ENCODE results near the gene IGSF6.
"Not testable (repeated sequence)": the region's sequence is repeated elsewhere in the genome, so short reads cannot be mapped to it uniquely, and the experiment has no call there.

The IGSF6 gene

GRCh38 chr16:21653571-21653970, 1.2 kb upstream of the IGSF6 start:
- DNase-seq (ENCODE audit: low spot score), result no peak

GRCh38 chr16:21651515-21651914, 893 bp downstream of the IGSF6 start:
- no peak for DNase-seq (ENCODE audit: low spot score)

GRCh38 chr16:21650521-21650920, 1.9 kb downstream of the IGSF6 start:
- DNase-seq (ENCODE audit: low spot score), result no peak

- DNase-seq (ENCODE audit: low spot score), result not testable (repeated sequence)
Observed at GRCh38 chr16:21649826-21650406, 2.5 kb downstream of the IGSF6 start.

DNA sequence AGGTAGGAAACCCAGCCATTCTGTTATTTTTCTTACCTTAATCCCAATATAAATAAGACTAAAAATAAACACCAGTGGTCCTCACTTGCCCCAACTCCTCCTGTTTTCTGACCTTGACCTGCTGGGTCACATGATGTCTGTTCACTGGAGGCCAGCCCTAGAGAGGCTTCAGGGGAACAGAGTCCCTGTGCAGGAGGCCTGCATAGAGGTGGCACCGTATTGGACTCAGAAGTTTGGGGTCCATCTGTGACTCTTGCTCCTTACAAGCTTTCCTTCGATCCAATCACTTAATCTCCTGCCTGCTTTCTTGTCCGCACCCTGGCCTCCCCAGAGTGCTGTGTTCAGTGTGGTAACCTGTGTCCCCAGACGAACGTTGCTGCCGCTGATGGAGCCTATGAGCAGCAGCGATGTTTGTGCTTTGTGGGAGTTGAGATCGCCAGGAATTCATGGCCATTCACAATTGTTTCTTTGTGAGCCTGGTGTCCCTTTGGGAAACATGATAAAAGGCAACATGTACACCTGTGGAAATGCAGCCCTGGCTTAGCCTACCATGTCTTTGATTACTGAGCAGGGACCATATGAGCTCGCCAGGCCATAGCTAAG, 4.7 kb downstream of the IGSF6 start:
- no peak for DNase-seq (ENCODE audit: low spot score)

GRCh38 chr16:21646721-21647561, 5.5 kb downstream of the IGSF6 start:
- no peak for DNase-seq (ENCODE audit: low spot score)

- DNase-seq (ENCODE audit: low spot score), result no peak
Observed at GRCh38 chr16:21646091-21646490, 6.3 kb downstream of the IGSF6 start.

- no peak for DNase-seq (ENCODE audit: low spot score)
Observed at GRCh38 chr16:21645261-21645721, 7.1 kb downstream of the IGSF6 start.

DNA sequence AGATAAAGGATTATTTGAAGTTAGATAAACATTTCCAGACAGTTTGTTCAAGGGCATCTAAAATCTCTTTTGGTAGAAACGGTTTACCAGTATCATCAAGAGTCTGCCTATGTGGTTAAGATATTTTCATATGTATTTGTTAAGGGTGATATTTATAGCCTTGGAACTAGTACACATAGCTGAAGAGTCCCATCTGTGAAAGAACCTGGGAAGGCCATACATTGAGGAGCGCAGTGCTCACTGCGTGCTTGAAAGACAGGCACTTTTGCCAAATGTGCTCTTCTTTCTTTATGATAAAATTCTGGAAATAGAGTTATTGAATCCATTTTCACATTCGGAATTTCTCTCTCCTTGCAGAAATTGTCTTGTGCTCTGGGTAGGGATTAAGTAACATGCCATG, 7.7 kb downstream of the IGSF6 start:
- DNase-seq (ENCODE audit: low spot score), result no peak

- no peak for DNase-seq (ENCODE audit: low spot score)
Observed at GRCh38 chr16:21643785-21644184, 8.6 kb downstream of the IGSF6 start.

DNA sequence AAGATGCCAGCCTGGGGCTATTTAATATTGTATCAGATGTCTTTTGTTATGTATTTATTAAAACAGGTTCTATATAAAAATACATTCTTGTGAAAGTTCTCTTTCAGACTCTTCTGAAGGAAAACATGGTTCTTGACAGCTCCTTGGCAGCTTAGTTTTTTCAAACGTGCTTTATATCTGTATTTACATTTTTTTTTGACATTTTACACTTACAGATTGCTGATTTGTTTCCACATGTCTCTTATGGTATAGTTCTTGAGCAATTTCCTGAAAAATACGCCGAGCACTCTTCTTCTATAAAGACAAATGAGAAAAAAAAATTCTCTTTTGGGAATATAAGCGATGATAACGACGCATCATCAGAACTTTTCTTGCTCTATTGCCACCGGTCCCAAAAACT, 9.5 kb downstream of the IGSF6 start:
- no peak for DNase-seq (ENCODE audit: low spot score)

DNA sequence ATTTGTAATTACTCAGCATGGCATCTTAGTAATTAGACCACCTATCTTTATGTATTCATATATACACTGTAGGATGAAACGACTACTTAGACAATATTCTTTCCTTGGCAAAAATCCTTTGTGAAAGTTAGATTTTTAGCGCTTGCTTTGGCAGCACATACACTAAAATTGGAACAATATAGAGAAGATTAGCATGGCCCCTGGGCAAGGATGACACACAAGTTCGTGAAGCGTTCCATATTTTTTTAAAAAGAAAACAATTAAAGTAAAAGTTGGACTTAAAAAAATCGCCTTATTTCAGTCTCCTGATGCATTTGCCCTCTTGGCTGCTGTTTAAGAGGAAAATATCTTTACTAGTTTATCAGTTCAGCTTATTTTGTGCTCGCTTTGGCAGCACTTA, 10.5 kb downstream of the IGSF6 start:
- DNase-seq (ENCODE audit: low spot score), result no peak

GRCh38 chr16:21639493-21639892, 12.9 kb downstream of the IGSF6 start:
- no peak for DNase-seq (ENCODE audit: low spot score)

- peak; percentile 33 for DNase-seq (ENCODE audit: low spot score)
Observed at GRCh38 chr16:21638573-21638975, 13.8 kb downstream of the IGSF6 start.

DNA sequence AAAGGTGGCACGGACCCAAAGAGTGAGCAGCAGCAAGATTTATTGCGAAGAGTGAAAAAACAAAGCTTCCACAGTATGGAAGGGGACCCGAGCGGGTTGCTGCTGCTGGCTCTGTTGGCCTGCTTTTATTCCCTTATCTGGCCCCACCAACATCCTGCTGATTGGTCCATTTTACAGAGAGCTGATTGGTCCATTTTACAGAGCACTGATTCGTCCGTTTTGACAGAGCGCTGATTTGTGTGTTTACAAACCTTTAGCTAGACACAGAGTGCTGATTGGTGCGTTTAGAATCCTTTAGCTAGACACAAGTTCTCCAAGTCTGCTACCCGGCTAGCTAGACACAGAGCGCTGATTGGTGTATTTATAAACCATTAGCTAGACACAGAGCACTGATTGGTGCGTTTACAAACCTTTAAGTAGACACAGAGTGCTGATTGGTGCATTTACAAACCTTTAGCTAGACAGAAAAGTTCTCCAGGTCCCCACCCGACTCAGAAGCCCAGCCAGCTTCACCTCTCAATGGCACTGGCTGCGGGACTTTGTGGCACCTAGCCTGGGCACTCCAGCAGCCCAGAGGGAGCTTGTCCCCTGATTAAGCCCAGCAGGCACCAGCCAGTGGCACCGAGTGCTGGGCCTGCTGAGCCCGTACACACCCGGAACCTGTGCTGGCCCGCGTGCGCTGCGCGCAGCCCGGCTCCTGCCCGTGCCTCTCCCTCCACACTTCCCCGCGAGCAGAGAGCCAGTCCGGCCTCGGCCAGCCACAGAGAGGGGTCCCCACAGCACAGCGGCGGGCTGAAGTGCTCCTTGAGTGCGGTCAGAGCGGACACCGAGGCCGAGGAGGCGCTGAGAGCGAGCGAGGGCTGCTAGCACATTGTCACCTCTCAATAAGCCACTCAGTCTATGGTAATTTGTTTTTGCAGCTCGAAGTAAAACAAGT, 15.1 kb downstream of the IGSF6 start:
- DNase-seq (ENCODE audit: low spot score), result no peak

DNA sequence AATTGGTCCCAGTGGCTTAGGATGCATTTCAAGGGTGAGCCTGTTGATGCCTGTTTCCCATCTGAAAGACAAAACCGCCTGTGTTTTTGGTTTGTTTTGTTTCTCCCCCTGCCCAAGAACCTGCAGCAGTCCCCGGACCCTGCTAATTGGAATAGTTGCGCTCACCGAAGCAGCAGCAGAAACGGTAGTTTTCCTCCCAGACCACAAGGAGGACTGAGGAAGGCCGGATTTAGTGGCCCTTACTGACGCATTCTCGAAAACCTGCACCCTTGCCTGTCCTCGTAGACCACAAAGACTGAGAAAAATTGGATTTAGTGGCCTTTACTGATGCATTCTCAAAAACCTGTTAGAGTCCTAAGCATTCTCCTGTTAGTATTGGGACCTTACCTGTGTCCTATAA, 16.7 kb downstream of the IGSF6 start:
- not testable (repeated sequence) for DNase-seq (ENCODE audit: low spot score)

DNA sequence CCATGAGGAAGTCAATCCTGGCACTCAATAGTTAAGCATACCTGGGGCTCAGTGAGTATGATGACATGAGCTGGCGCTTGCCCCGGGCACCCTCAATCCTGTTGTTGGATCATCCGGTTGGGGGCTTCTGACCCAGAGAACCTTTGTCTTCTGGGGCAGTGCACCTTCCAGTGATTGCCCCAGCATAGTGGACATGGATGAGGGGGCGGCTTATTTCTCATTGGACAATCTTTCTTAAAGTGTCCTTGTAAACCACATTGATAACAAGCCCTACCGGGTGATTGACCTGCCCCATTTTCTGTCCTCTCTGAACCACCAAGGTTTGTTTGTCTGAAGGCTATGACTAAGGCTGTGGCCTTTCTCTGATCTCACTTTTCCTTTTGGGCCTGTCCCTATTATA, 18.2 kb downstream of the IGSF6 start:
- DNase-seq (ENCODE audit: low spot score), result no peak

DNA sequence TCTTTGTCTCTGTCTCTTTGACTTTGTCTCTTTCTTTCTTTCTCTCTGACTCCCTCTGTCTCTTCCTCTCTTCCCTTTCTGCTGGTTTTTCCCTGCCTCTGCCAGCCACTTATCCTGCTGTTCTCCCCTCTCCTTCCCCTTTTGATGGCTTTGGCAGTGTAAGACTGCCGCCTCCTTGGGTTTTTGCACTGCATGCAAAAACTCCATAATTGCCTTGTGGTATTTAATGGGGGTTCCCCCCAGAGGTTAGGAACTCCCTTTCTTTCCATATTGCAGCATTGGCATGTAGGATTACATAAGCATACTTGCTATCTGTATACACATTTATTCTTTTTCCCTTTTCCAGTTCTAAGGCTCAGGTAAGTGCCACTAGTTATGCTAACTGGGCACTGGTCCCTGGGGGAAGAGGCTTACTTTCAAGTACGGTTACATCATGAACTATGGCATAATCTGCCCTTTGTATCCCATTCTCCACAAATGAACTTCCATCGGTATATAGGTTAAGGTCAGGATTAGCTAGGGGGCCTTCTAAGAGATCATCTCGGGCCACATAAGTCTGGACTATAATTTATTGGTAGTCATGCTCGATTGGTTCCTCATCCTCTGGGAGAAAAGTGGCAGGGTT, 20.3 kb downstream of the IGSF6 start:
- not testable (repeated sequence) for DNase-seq (ENCODE audit: low spot score)

DNA sequence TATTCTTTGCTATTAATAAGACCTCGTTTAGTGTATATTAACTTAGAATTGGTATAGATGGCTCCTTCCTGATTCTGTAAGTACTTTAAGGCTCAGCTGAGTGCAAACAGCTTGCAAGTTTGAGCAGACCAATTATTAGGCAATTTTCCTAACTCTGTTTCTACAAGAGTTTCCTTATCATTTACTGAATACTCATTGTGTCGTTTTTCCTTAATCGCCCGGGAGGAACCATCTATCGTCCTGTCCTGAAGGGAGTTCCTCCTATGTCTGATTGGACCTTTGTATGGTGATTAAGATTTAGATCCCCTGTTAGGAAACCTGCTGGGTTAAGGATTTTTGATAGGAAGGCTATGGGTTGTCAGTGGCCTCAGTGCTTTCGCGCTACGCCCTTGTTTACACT, 21.0 kb downstream of the IGSF6 start:
- DNase-seq (ENCODE audit: low spot score), result not testable (repeated sequence)

- DNase-seq (ENCODE audit: low spot score), result not testable (repeated sequence)
Observed at GRCh38 chr16:21630866-21631265, 21.5 kb downstream of the IGSF6 start.
